ENCODE results near the gene KLRB1.
"Not testable (repeated sequence)": the region's sequence is repeated elsewhere in the genome, so short reads cannot be mapped to it uniquely, and the experiment has no call there.

- TF ChIP-seq CTCF (conservative IDR thresholded peaks at IDR 0.05; ENCODE audit: low read depth, low read length); EZH2phosphoT487 (IDR thresholded peaks at IDR 0.05; ENCODE audit: borderline replicate concordance, low read length); EZH2 (IDR thresholded peaks at IDR 0.05; ENCODE audit: low read length, unreplicated experiment): not testable (repeated sequence)
These were observed 30.0 kb downstream of the KLRB1 start for GRCh38 chr12:9577729-9578128.

All from PC-3 (cell line).